Esophagus squamous epithelium (tissue), 5 donors: ENCODE measurements around the gene CSNK1G2. TPM values are rescaled to one million over a fixed set of nuclear protein-coding genes. Genes with fewer than 3 reads are reported as not detected.

Experiments used
- DNase-seq: peaks from one replicate; lab custom pipeline; 2025; lab: John Stamatoyannopoulos, UW
- H3K27ac ChIP-seq, 4 donors: fragments of 200-600 bp; sonication (generic); one replicate each; pipeline ENCODE4 v1.5.1; 2016 to 2019; ENCODE audit warnings: mild to moderate bottlenecking in 1 of 4
- H3K27me3 ChIP-seq, 4 donors: fragments of 200-600 bp; sonication (generic); 1 replicate in 3 of 4; 2 replicates in 1 of 4; pipeline versions ENCODE4 v1.5.1 to v1.6.0; 2017 to 2021; ENCODE audit warnings: antibody characterized with exemption in 1 of 4
- H3K36me3 ChIP-seq, 3 donors: fragments of 200-600 bp; sonication (generic); one replicate each; pipeline ENCODE4 v1.5.1; 2016 to 2019
- H3K4me1 ChIP-seq, 3 donors: fragments of 200-600 bp; sonication (generic); one replicate each; pipeline ENCODE4 v1.5.1; 2017 to 2019
- H3K4me3 ChIP-seq, 4 donors: fragments of 200-600 bp; sonication (generic); 1 replicate in 3 of 4; 2 replicates in 1 of 4; pipeline ENCODE4 v1.5.1; 2016 to 2019; ENCODE audit warnings: mild to moderate bottlenecking in 2 of 4, moderate library complexity in 1 of 4
- H3K9me3 ChIP-seq, 3 donors: fragments of 200-600 bp; sonication (generic); one replicate each; pipeline ENCODE4 v1.5.1; 2016 to 2019
- CTCF ChIP-seq, 6 experiments: fragments of 450-650 bp in 4 of 6; fragments of 200-600 bp in 2 of 6; sonication (generic) in 2 of 6; IDR thresholded peaks; one replicate each; pipeline ENCODE4 v1.5.1; 2016 to 2019; ENCODE audit warnings: antibody characterized with exemption in 6 of 6, mild to moderate bottlenecking in 4 of 6, moderate library complexity in 4 of 6
- POLR2A ChIP-seq, 4 donors: fragments of 450-650 bp; IDR thresholded peaks; one replicate each; pipeline ENCODE4 v1.6.1; 2017; ENCODE audit warnings: antibody characterized with exemption in 4 of 4, mild to moderate bottlenecking in 4 of 4, moderate library complexity in 3 of 4
- WGBS, 2 donors: methylation state at CpG; one replicate each; pipeline ENCODE4 v1.1.5; 2018; 5-methylcytosine and 5-hydroxymethylcytosine counted together
- intact Hi-C: fragments of 100-400 bp; cut with DNase I; formaldehyde crosslinking; loops from one replicate; pipeline ENCODE4 v1.15.0; 2022
- total RNA-seq, 4 donors: library from RNA; depleted of rRNA; stranded (reverse); fragments of >200 nt; gene quantifications; one replicate each; pipeline ENCODE4 v1.1.0, GENCODE V29; 2016
- donor health status: DM: yes; HTN: yes; CAD: no.

Gene CSNK1G2
- total RNA-seq, 4 donors from 2014 or later = 40.4 to 68.9 (median 60.3) TPM

GRCh38 chr19:1917146-1917545 is 23.8 kb upstream of the CSNK1G2 start:
- Histone ChIP-seq H3K27me3 (no peaks in the 10 kb centered on the region), H3K4me1 (peaks cover 17 to 30% (median 17%) of the 10 kb centered on the region in 3 donors), H3K4me3 (no peak overlapping the region), H3K36me3 (peaks cover 15 to 86% (median 35%) of the 10 kb centered on the region in 3 donors), H3K9me3 (no peaks in the 10 kb centered on the region), H3K27ac (no peak overlapping the region)
- intact Hi-C loops = loop anchor here (10.0 kb wide), 1 partner anchor 158 kb away; no protein-coding TSS in a partner anchor
- no peak for DNase-seq
- TF ChIP-seq POLR2A (IDR thresholded peaks at IDR 0.05) = no peak
- TF ChIP-seq CTCF (IDR thresholded peaks at IDR 0.05) = no peak
- 82 to 84% methylated on average over 14 to 17 of the region's 17 CpGs for WGBS, 2 donors

- H3K4me3 ChIP-seq = no peak overlapping the region
- no peaks in the 10 kb centered on the region for H3K27me3 ChIP-seq
- TF ChIP-seq CTCF (IDR thresholded peaks at IDR 0.05) (no peak), POLR2A (IDR thresholded peaks at IDR 0.05) (no peak)
- intact Hi-C loops = loop anchor here (10.0 kb wide), 1 partner anchor 157 kb away; no protein-coding TSS in a partner anchor
- no CpG with 5 or more reads among the region's 25 CpGs for WGBS, 2 donors
- DNase-seq = no peak
- peaks cover 7 to 86% (median 27%) of the 10 kb centered on the region in 3 donors for H3K36me3 ChIP-seq
- H3K4me1 ChIP-seq = peaks cover 16 to 22% (median 17%) of the 10 kb centered on the region in 3 donors
- no peak overlapping the region for H3K27ac ChIP-seq
- no peaks in the 10 kb centered on the region for H3K9me3 ChIP-seq
Measured at GRCh38 chr19:1917926-1918325, 23.0 kb upstream of the CSNK1G2 start.

GRCh38 chr19:1918975-1919374 is 22.0 kb upstream of the CSNK1G2 start:
- Histone ChIP-seq H3K4me1 (peaks cover 6 to 11% (median 8%) of the 10 kb centered on the region in 3 donors), H3K27ac (no peak overlapping the region), H3K27me3 (no peaks in the 10 kb centered on the region), H3K4me3 (no peak overlapping the region), H3K36me3 (peaks cover 8 to 88% (median 22%) of the 10 kb centered on the region in 3 donors), H3K9me3 (no peaks in the 10 kb centered on the region)
- 90 to 100% methylated on average over 2 to 8 of the region's 28 CpGs for WGBS, 2 donors
- intact Hi-C loops = loop anchor here (10.0 kb wide), 1 partner anchor 156 kb away; no protein-coding TSS in a partner anchor
- DNase-seq = no peak
- TF ChIP-seq CTCF (IDR thresholded peaks at IDR 0.05) (no peak), POLR2A (IDR thresholded peaks at IDR 0.05) (no peak)

GRCh38 chr19:1920644-1921043 is 20.3 kb upstream of the CSNK1G2 start:
- DNase-seq = no peak
- H3K4me1 ChIP-seq = no peaks in the 10 kb centered on the region
- H3K27me3 ChIP-seq = no peaks in the 10 kb centered on the region
- intact Hi-C loops = no loop called here
- H3K9me3 ChIP-seq = no peaks in the 10 kb centered on the region
- no peak overlapping the region for H3K4me3 ChIP-seq
- 92 to 94% methylated on average over 12 to 14 of the region's 19 CpGs for WGBS, 2 donors
- peaks cover 19 to 95% (median 27%) of the 10 kb centered on the region in 3 donors for H3K36me3 ChIP-seq
- TF ChIP-seq CTCF (IDR thresholded peaks at IDR 0.05) (no peak), POLR2A (IDR thresholded peaks at IDR 0.05) (no peak)
- no peak overlapping the region for H3K27ac ChIP-seq

- Histone ChIP-seq H3K4me1 (no peaks in the 10 kb centered on the region), H3K9me3 (no peaks in the 10 kb centered on the region), H3K27ac (no peak overlapping the region), H3K36me3 (peaks cover 19 to 97% (median 27%) of the 10 kb centered on the region in 3 donors), H3K27me3 (no peaks in the 10 kb centered on the region), H3K4me3 (no peak overlapping the region)
- WGBS, 2 donors = 98% methylated on average over 18 of the region's 19 CpGs
- TF ChIP-seq POLR2A (IDR thresholded peaks at IDR 0.05) (no peak), CTCF (IDR thresholded peaks at IDR 0.05) (no peak)
- DNase-seq = no peak
- intact Hi-C loops = no loop called here
Measured at GRCh38 chr19:1921326-1921725, 19.6 kb upstream of the CSNK1G2 start.
